HepG2 (cell line): Measurements from ENCODE around the gene SLC22A7.

ENCODE experiments used
- SP1 ChIP-seq, 2 experiments: fragments of 450-650 bp in 1 of 2; sonication (generic) in 1 of 2; formaldehyde crosslinking in 1 of 2; IDR thresholded peaks; 2 replicates each; pipeline versions ENCODE4 v1.4.0 to v1.6.1; 2016 to 2020; ENCODE audit warnings: missing genetic modification reagents in 1 of 2
- ZNF567 ChIP-seq: sonication (generic); formaldehyde crosslinking; IDR thresholded peaks from 2 replicates; pipeline ENCODE4 v1.8.1; 2023; ENCODE audit warnings: mild to moderate bottlenecking, missing genetic modification reagents, borderline replicate concordance
- ZNF746 ChIP-seq: sonication (generic); formaldehyde crosslinking; IDR thresholded peaks from 2 replicates; pipeline ENCODE4 v1.8.0; 2022; ENCODE audit warnings: mild to moderate bottlenecking, missing genetic modification reagents

- TF ChIP-seq SP1 (IDR thresholded peaks at IDR 0.05) (no peak), SP1 (CRISPR knock-in tag; IDR thresholded peaks at IDR 0.05) (no peak), ZNF746 (no peak), ZNF567 (CRISPR knock-in tag) (no peak)
These were observed 13.6 kb downstream of the SLC22A7 start for GRCh38 chr6:43311666-43312065.
